ENCODE measurements around the gene TULP4. TPM values are rescaled to one million over a fixed set of nuclear protein-coding genes. Genes with fewer than 3 reads are reported as not detected.

Gene TULP4
- total and polyA plus RNA-seq, 2 experiments from 2014 or later: 20.0 to 118 TPM

GRCh38 chr6:158283304-158283980, 28.8 kb upstream of the TULP4 start:
- peak; percentile 28 to 71 for DNase-seq (ENCODE audit: low read depth in 1 of 2, low spot score in 1 of 2)
- Histone ChIP-seq H3K27me3 (no peaks in the 10 kb centered on the region), H3K9me3 (ENCODE audit: low read depth) (no peaks in the 10 kb centered on the region), H3K4me3 (no peak overlapping the region), H3K36me3 (no peaks in the 10 kb centered on the region), H3K27ac (peak overlapping the region; percentile 82), H3K4me1 (ENCODE audit: low read depth) (peaks cover 14% of the 10 kb centered on the region)
- TF ChIP-seq, protein P1, sequence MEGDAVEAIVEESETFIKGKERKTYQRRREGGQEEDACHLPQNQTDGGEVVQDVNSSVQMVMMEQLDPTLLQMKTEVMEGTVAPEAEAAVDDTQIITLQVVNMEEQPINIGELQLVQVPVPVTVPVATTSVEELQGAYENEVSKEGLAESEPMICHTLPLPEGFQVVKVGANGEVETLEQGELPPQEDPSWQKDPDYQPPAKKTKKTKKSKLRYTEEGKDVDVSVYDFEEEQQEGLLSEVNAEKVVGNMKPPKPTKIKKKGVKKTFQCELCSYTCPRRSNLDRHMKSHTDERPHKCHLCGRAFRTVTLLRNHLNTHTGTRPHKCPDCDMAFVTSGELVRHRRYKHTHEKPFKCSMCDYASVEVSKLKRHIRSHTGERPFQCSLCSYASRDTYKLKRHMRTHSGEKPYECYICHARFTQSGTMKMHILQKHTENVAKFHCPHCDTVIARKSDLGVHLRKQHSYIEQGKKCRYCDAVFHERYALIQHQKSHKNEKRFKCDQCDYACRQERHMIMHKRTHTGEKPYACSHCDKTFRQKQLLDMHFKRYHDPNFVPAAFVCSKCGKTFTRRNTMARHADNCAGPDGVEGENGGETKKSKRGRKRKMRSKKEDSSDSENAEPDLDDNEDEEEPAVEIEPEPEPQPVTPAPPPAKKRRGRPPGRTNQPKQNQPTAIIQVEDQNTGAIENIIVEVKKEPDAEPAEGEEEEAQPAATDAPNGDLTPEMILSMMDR (IDR thresholded peaks at IDR 0.05; ENCODE audit: low read depth, low read length): no peak

GRCh38 chr6:158284007-158284875, 28.0 kb upstream of the TULP4 start:
- no peaks in the 10 kb centered on the region for H3K9me3 ChIP-seq (ENCODE audit: low read depth)
- H3K4me3 ChIP-seq: no peak overlapping the region

DNA sequence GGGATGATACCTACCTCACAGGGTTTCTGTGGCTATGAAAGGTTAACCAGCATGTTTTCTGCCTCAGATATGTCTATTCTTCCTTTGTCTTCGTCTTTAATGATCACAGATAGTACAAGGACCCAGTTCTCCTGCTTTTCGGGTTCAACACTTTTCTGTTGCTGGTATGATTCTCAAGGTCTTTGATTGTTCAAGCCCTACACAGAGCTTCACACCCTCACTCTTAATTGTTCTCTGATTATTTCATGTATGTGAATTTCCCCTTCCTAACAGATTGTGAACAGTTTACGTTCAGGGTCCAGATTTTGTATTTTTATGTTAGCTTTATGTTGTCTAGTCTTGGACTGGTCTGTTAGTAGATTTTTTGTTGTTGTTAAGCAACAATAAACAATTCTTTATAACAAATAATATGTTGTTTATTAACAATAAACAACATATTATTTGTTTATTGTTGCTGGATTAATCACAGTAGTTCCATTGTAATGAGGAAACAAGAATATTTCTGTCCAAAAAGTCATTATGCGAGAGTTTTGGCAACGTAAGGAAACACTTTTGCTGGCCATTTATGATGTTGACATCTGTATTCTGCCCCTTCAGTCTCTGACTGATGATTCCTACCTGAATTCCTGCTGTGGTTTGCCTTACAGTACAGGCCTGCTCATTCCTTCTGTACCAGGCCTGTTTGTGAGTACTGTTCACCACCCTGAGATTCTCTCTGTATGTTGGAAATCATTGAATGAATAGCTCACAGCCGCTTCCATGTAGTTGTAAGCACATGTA, 27.2 kb upstream of the TULP4 start:
- TF ChIP-seq, protein P1 (IDR thresholded peaks at IDR 0.05; ENCODE audit: low read depth, low read length): no peak
- H3K4me1 ChIP-seq (ENCODE audit: low read depth): peaks cover 14% of the 10 kb centered on the region
- H3K27me3 ChIP-seq: no peaks in the 10 kb centered on the region
- no peaks in the 10 kb centered on the region for H3K9me3 ChIP-seq (ENCODE audit: low read depth)
- no peak overlapping the region for H3K4me3 ChIP-seq
- DNase-seq (ENCODE audit: low read depth in 1 of 2, low spot score in 1 of 2): no peak
- peak overlapping the region; percentile 82 for H3K27ac ChIP-seq
- H3K36me3 ChIP-seq: no peaks in the 10 kb centered on the region

More at GRCh38 chr6:158284007-158284875, 28.0 kb upstream of the TULP4 start:
- H3K4me1 ChIP-seq (ENCODE audit: low read depth): peaks cover 14% of the 10 kb centered on the region
- peak; percentile 55 to 85 for DNase-seq (ENCODE audit: low read depth in 1 of 2, low spot score in 1 of 2)
- peak overlapping the region; percentile 82 for H3K27ac ChIP-seq
- no peaks in the 10 kb centered on the region for H3K36me3 ChIP-seq
- TF ChIP-seq, protein P1 (IDR thresholded peaks at IDR 0.05; ENCODE audit: low read depth, low read length): no peak
- no peaks in the 10 kb centered on the region for H3K27me3 ChIP-seq

DNA sequence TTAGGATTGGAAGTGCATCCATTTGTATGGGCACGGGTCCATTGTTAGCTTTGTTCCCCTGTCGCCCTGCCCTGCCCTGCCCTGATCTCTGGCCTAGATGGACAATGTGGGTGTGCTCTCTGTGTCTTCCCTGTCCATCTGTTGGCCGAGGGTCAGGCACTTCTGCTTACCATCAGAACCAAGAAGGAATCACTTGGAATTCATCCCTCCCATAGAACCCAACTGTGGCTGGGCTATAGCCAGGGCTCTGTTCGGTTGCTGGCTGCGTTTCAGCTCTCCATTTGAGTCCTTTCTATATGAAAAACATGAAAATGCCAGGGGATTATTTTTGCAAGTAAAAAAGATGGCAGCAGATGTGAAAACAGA, 26.6 kb upstream of the TULP4 start:
- H3K36me3 ChIP-seq: no peaks in the 10 kb centered on the region
- H3K27ac ChIP-seq: peak overlapping the region; percentile 82
- no peaks in the 10 kb centered on the region for H3K9me3 ChIP-seq (ENCODE audit: low read depth)
- no peak overlapping the region for H3K4me3 ChIP-seq
- TF ChIP-seq, protein P1 (IDR thresholded peaks at IDR 0.05; ENCODE audit: low read depth, low read length): no peak
- peak in 1 of 2 donors; percentile 39 for DNase-seq (ENCODE audit: low read depth in 1 of 2, low spot score in 1 of 2)
- H3K4me1 ChIP-seq (ENCODE audit: low read depth): peaks cover 14% of the 10 kb centered on the region
- H3K27me3 ChIP-seq: no peaks in the 10 kb centered on the region

DNA sequence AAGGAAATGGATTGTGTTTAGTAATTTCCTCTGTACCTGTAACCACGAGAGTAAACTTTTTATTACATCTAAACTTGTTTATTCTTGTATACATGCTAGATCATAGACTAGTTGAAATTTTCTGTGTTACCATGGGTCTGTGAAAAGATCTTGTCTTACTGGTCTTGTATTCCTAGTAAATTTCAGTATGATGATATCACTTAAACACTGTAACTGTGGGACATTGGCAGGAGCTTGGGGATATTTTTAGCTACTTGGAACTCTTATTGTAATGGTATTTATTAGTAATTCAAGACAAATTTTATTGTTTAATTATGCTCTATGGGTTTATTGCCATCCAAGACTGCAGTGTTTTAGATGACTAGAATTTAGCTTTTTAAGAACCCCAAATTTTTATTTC, 25.9 kb upstream of the TULP4 start:
- TF ChIP-seq, protein P1 (IDR thresholded peaks at IDR 0.05; ENCODE audit: low read depth, low read length): no peak
- no peaks in the 10 kb centered on the region for H3K9me3 ChIP-seq (ENCODE audit: low read depth)
- no peak overlapping the region for H3K27ac ChIP-seq
- no peak overlapping the region for H3K4me3 ChIP-seq
- peak in 1 of 2 donors; percentile 23 for DNase-seq (ENCODE audit: low read depth in 1 of 2, low spot score in 1 of 2)
- H3K4me1 ChIP-seq (ENCODE audit: low read depth): peaks cover 14% of the 10 kb centered on the region
- no peaks in the 10 kb centered on the region for H3K27me3 ChIP-seq
- H3K36me3 ChIP-seq: no peaks in the 10 kb centered on the region

Data from cardiac muscle cell (in vitro differentiated cells and primary cell).